ENCODE data around the gene CHPF2.

GRCh38 chr7:151243045-151243349, 10.7 kb downstream of the CHPF2 start:
- TF ChIP-seq CTCF (tag by site-specific recombination; IDR thresholded peaks at IDR 0.05) (no peak), ZNF501 (tag by site-specific recombination; IDR thresholded peaks at IDR 0.05) (no peak), ZNF561 (tag by site-specific recombination; IDR thresholded peaks at IDR 0.05; ENCODE audit: borderline replicate concordance) (no peak), ZNF513 (tag by site-specific recombination; IDR thresholded peaks at IDR 0.05) (no peak), GLIS2 (tag by site-specific recombination; IDR thresholded peaks at IDR 0.05) (no peak), ZNF433 (tag by site-specific recombination; IDR thresholded peaks at IDR 0.05; ENCODE audit: low read depth) (no peak), REPIN1 (tag by site-specific recombination; IDR thresholded peaks at IDR 0.05; ENCODE audit: low read depth) (no peak), KLF10 (tag by site-specific recombination; IDR thresholded peaks at IDR 0.05) (no peak), HOXA7 (CRISPR knock-in tag; IDR thresholded peaks at IDR 0.05; ENCODE audit: borderline replicate concordance) (no peak), ZNF530 (tag by site-specific recombination; IDR thresholded peaks at IDR 0.05; ENCODE audit: low read depth) (no peak), ELK4 (IDR thresholded peaks at IDR 0.05; ENCODE audit: borderline replicate concordance, low read depth, low read length) (no peak), ZBTB7A (tag by site-specific recombination; IDR thresholded peaks at IDR 0.05; ENCODE audit: low read depth) (no peak), ZNF311 (tag by site-specific recombination; IDR thresholded peaks at IDR 0.05; ENCODE audit: borderline replicate concordance) (no peak), ZNF169 (tag by site-specific recombination; IDR thresholded peaks at IDR 0.05) (no peak)
